Articular chondrocyte of knee joint (primary cell): Measurements from ENCODE around the gene USP17L15. TPM values are rescaled to one million over a fixed set of nuclear protein-coding genes. Genes with fewer than 3 reads are reported as not detected.

Experiments
- total RNA-seq: library from RNA; depleted of rRNA; stranded (reverse); fragments of >200 nt; gene quantifications from 2 replicates; pipeline ENCODE4 v1.2.3, GENCODE V29; 2012

The USP17L15 gene, protein sequence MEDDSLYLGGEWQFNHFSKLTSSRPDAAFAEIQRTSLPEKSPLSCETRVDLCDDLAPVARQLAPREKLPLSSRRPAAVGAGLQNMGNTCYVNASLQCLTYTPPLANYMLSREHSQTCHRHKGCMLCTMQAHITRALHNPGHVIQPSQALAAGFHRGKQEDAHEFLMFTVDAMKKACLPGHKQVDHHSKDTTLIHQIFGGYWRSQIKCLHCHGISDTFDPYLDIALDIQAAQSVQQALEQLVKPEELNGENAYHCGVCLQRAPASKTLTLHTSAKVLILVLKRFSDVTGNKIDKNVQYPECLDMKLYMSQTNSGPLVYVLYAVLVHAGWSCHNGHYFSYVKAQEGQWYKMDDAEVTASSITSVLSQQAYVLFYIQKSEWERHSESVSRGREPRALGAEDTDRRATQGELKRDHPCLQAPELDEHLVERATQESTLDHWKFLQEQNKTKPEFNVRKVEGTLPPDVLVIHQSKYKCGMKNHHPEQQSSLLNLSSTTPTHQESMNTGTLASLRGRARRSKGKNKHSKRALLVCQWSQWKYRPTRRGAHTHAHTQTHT
- total RNA-seq: not detected in 2 replicates

GRCh38 chr4:9234085-9234484, at the start of gene USP17L15:
USP17L15 (plus strand) TSS chr4:9234385; CDS start chr4:9234385, 0 bp downstream.

GRCh38 chr4:9210357-9210756, 23.8 kb upstream of the USP17L15 start, which contains the start of gene USP17L10:
USP17L10 (plus strand) TSS chr4:9210657; CDS start chr4:9210657, 0 bp downstream.

DNA sequence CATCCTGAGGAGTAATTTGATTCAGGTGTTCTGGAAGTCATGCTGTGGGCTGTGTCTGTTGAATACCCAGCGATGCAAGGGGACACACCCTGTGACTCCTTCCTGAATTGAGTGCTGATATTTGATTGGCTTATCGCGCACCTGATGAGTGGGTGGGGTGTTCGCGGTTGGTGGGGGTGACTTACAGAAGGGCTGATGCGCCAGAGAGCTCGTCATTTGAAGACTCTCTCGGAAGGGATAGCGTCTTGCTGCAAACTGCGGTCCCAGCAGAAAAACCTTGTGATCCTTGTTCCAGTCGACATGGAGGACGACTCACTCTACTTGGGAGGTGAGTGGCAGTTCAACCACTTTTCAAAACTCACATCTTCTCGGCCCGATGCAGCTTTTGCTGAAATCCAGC, 19.1 kb upstream of the USP17L15 start, which contains the start of gene USP17L11:
TSS of gene USP17L11 (plus strand) at position 301 of the 400 bp plus-strand sequence. CDS start at position 301, 0 bp downstream.

DNA sequence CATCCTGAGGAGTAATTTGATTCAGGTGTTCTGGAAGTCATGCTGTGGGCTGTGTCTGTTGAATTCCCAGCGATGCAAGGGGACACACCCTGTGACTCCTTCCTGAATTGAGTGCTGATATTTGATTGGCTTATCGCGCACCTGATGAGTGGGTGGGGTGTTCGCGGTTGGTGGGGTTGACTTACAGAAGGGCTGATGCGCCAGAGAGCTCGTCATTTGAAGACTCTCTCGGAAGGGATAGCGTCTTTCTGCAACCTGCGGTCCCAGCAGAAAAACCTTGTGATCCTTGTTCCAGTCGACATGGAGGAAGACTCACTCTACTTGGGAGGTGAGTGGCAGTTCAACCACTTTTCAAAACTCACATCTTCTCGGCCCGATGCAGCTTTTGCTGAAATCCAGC, 14.3 kb upstream of the USP17L15 start, which contains the start of gene USP17L12:
TSS of gene USP17L12 (plus strand) at position 301 of the 400 bp plus-strand sequence. CDS start at position 301, 0 bp downstream.

GRCh38 chr4:9224596-9224995, 9.6 kb upstream of the USP17L15 start, which contains the start of gene USP17L13:
USP17L13 (plus strand) TSS chr4:9224896; CDS start chr4:9224896, 0 bp downstream.

GRCh38 chr4:9243579-9243978, 9.4 kb downstream of the USP17L15 start, which contains the start of gene USP17L17:
USP17L17 (plus strand) TSS chr4:9243879; CDS start chr4:9243879, 0 bp downstream.

GRCh38 chr4:9247953-9248680, 13.9 kb downstream of the USP17L15 start, which contains the start of gene USP17L18:
USP17L18 (plus strand) TSS chr4:9248630; CDS start chr4:9248630, 0 bp downstream.

GRCh38 chr4:9253078-9253477, 18.9 kb downstream of the USP17L15 start, which contains the start of gene USP17L19:
USP17L19 (plus strand) TSS chr4:9253378; CDS start chr4:9253378, 0 bp downstream.

DNA sequence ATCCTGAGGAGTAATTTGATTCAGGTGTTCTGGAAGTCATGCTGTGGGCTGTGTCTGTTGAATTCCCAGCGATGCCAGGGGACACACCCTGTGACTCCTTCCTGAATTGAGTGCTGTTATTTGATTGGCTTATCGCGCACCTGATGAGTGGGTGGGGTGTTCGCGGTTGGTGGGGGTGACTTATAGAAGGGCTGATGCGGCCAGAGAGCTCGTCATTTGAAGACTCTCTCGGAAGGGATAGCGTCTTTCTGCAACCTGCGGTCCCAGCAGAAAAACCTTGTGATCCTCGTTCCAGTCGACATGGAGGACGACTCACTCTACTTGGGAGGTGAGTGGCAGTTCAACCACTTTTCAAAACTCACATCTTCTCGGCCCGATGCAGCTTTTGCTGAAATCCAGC, 23.6 kb downstream of the USP17L15 start, which contains the start of gene USP17L20:
TSS of gene USP17L20 (plus strand) at position 301 of the 400 bp plus-strand sequence. CDS start at position 301, 0 bp downstream.

GRCh38 chr4:9262572-9262971, 28.4 kb downstream of the USP17L15 start, which contains the start of gene USP17L21:
USP17L21 (plus strand) TSS chr4:9262872; CDS start chr4:9262872, 0 bp downstream.

DNA sequence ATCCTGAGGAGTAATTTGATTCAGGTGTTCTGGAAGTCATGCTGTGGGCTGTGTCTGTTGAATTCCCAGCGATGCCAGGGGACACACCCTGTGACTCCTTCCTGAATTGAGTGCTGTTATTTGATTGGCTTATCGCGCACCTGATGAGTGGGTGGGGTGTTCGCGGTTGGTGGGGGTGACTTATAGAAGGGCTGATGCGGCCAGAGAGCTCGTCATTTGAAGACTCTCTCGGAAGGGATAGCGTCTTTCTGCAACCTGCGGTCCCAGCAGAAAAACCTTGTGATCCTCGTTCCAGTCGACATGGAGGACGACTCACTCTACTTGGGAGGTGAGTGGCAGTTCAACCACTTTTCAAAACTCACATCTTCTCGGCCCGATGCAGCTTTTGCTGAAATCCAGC, 33.1 kb downstream of the USP17L15 start, which contains the start of gene USP17L22:
TSS of gene USP17L22 (plus strand) at position 301 of the 400 bp plus-strand sequence. CDS start at position 301, 0 bp downstream.

Other genes starting within 250 kb of the USP17L15 start
- gene FAM90A26, start 64.0 kb upstream of the USP17L15 start, total RNA-seq: not detected in 2 replicates
- gene USP17L10, start 23.7 kb upstream of the USP17L15 start, total RNA-seq: not detected in 2 replicates
- gene USP17L11, start 19.0 kb upstream of the USP17L15 start, total RNA-seq: not detected in 2 replicates
- not detected in 2 replicates for gene USP17L12, start 14.2 kb upstream of the USP17L15 start, total RNA-seq
- not detected in 2 replicates for gene USP17L13, start 9.5 kb upstream of the USP17L15 start, total RNA-seq
- gene USP17L17, start 9.5 kb downstream of the USP17L15 start, total RNA-seq: not detected in 2 replicates
- not detected in 2 replicates for gene USP17L18, start 14.2 kb downstream of the USP17L15 start, total RNA-seq
- gene USP17L19, start 19.0 kb downstream of the USP17L15 start, total RNA-seq: not detected in 2 replicates
- not detected in 2 replicates for gene USP17L20, start 23.7 kb downstream of the USP17L15 start, total RNA-seq
- not detected in 2 replicates for gene USP17L21, start 28.5 kb downstream of the USP17L15 start, total RNA-seq
- not detected in 2 replicates for gene USP17L22, start 33.2 kb downstream of the USP17L15 start, total RNA-seq
- gene USP17L24, start 90.8 kb downstream of the USP17L15 start, total RNA-seq: not detected in 2 replicates
- not detected in 2 replicates for gene USP17L25, start 95.5 kb downstream of the USP17L15 start, total RNA-seq
- not detected in 2 replicates for gene USP17L26, start 100.3 kb downstream of the USP17L15 start, total RNA-seq
- gene USP17L5, start 105.0 kb downstream of the USP17L15 start, total RNA-seq: not detected in 2 replicates
- not detected in 2 replicates for gene USP17L27, start 109.8 kb downstream of the USP17L15 start, total RNA-seq
- gene USP17L28, start 114.5 kb downstream of the USP17L15 start, total RNA-seq: not detected in 2 replicates
- not detected in 2 replicates for gene USP17L29, start 119.3 kb downstream of the USP17L15 start, total RNA-seq
- gene USP17L30, start 128.7 kb downstream of the USP17L15 start, total RNA-seq: not detected in 2 replicates
- gene DEFB131A, start 210.0 kb downstream of the USP17L15 start, total RNA-seq: not detected in 2 replicates